HG03521 (cell line): Measurements from ENCODE around the gene A2M.

Experiments
- ATAC-seq: cut with Tn5 transposase; IDR thresholded peaks from one replicate; pipeline ENCODE4 v1.9.1; 2021; ENCODE audit warnings: mild to moderate bottlenecking, moderate library complexity; ENCODE audit not compliant: unreplicated experiment

The A2M gene

GRCh38 chr12:9074484-9075137, 41.1 kb downstream of the A2M start:
- ATAC-seq = no peak

- no peak for ATAC-seq
Observed at GRCh38 chr12:9073076-9073475, 42.6 kb downstream of the A2M start.

GRCh38 chr12:9072481-9073038, 43.2 kb downstream of the A2M start:
- no peak for ATAC-seq

GRCh38 chr12:9071969-9072368, 43.8 kb downstream of the A2M start:
- no peak for ATAC-seq

- ATAC-seq = no peak
Observed at GRCh38 chr12:9071518-9071917, 44.2 kb downstream of the A2M start.

GRCh38 chr12:9070351-9070750, 45.4 kb downstream of the A2M start:
- ATAC-seq = no peak

GRCh38 chr12:9068600-9068999, 47.1 kb downstream of the A2M start:
- no peak for ATAC-seq

GRCh38 chr12:9068086-9068485, 47.6 kb downstream of the A2M start:
- ATAC-seq = no peak

- no peak for ATAC-seq
Observed at GRCh38 chr12:9066755-9067423, 48.8 kb downstream of the A2M start.

GRCh38 chr12:9066183-9066623, 49.5 kb downstream of the A2M start:
- no peak for ATAC-seq

GRCh38 chr12:9065607-9065856, 50.2 kb downstream of the A2M start:
- ATAC-seq = no peak

GRCh38 chr12:9064815-9065606, 50.7 kb downstream of the A2M start:
- ATAC-seq = peak; percentile 23

GRCh38 chr12:9064201-9064814, 51.4 kb downstream of the A2M start:
- ATAC-seq = peak; percentile 75

- ATAC-seq = no peak
Observed at GRCh38 chr12:9052610-9053009, 63.1 kb downstream of the A2M start.

- no peak for ATAC-seq
Observed at GRCh38 chr12:9051158-9051550, 64.6 kb downstream of the A2M start.

- ATAC-seq = no peak
Observed at GRCh38 chr12:9050521-9051157, 65.1 kb downstream of the A2M start.

- ATAC-seq = no peak
Observed at GRCh38 chr12:9049520-9050133, 66.1 kb downstream of the A2M start.

GRCh38 chr12:9048930-9049329, 66.8 kb downstream of the A2M start:
- ATAC-seq = no peak

GRCh38 chr12:9047105-9047504, 68.6 kb downstream of the A2M start:
- no peak for ATAC-seq

- no peak for ATAC-seq
Observed at GRCh38 chr12:9043766-9044165, 72.0 kb downstream of the A2M start.

- ATAC-seq = no peak
Observed at GRCh38 chr12:9041321-9041720, 74.4 kb downstream of the A2M start.
